Tibial artery (tissue), 4 donors: ENCODE measurements around the gene CSAD.

Experiments used
- DNase-seq, 2 donors: peaks; one replicate each; pipeline ENCODE4 v3.0.0-alpha.2; 2019
- H3K27ac ChIP-seq, 2 donors: fragments of 200-600 bp; sonication (generic) in 1 of 2; 1 replicate in 1 of 2; 2 replicates in 1 of 2; pipeline ENCODE4 v1.5.1; 2018 to 2019; ENCODE audit warnings: mild to moderate bottlenecking in 1 of 2
- H3K27me3 ChIP-seq, 2 donors: fragments of 200-600 bp; sonication (generic) in 1 of 2; one replicate each; pipeline versions ENCODE4 v1.5.1 to v1.6.0; 2016 to 2019
- H3K36me3 ChIP-seq, 3 donors: fragments of 200-600 bp; sonication (generic) in 2 of 3; one replicate each; pipeline ENCODE4 v1.5.1; 2016 to 2019; ENCODE audit warnings: mild to moderate bottlenecking in 2 of 3
- H3K4me1 ChIP-seq, 4 donors: fragments of 200-600 bp; sonication (generic) in 2 of 4; 1 replicate in 3 of 4; 2 replicates in 1 of 4; pipeline ENCODE4 v1.5.1; 2016 to 2019
- H3K4me3 ChIP-seq, 2 donors: fragments of 200-600 bp; sonication (generic) in 1 of 2; 1 replicate in 1 of 2; 2 replicates in 1 of 2; pipeline ENCODE4 v1.5.1; 2018 to 2019; ENCODE audit warnings: mild to moderate bottlenecking in 2 of 2
- H3K9me3 ChIP-seq, 3 donors: fragments of 200-600 bp; sonication (generic) in 1 of 3; one replicate each; pipeline ENCODE4 v1.5.1; 2016 to 2019
- intact Hi-C: fragments of 100-400 bp; cut with DNase I; formaldehyde crosslinking; loops from one replicate; pipeline ENCODE4 v1.15.0; 2023; ENCODE audit warnings: low total_unique reads
- TF ChIP-seq, protein P1 (sequence below), 2 experiments: fragments of 200-600 bp in 1 of 2; fragments of 450-650 bp in 1 of 2; IDR thresholded peaks; one replicate each; pipeline ENCODE4 v1.5.1; 2017 to 2019; ENCODE audit warnings: antibody characterized with exemption in 2 of 2, mild to moderate bottlenecking in 1 of 2, moderate library complexity in 1 of 2

Gene CSAD

DNA sequence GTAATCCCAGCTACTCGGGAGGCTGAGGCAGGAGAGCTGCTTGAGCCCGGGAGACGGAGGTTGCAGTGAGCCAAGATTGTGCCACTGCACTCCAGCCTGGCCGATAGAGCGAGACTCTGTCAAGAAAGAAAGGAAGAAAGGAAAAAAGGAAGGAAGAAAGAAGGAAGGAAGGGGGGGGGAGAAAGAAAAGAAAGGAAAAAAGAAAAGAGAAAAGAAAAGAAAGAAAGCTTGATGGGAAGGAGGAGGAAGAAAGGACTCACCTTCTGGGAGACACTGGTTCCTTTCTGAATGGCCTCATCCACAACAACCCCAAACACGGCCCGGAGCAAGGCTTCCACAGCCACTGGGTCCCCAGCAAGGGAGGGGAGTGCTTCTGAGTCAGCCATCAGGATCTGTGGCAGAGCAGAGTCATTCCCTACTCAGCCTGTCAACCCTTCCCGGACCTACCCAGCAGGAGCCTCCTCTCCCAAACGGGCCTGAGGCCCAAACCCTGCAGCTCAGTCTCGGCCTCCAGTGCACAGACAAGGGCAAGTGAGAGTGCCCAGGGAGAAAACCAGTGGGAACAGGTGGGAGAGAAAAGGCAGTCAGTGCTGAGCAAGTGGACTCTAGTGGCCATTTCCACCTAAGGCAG, 7.5 kb downstream of the CSAD start:
- no peaks in the 10 kb centered on the region for H3K9me3 ChIP-seq
- intact Hi-C loops = no loop called here
- H3K4me3 ChIP-seq = no peak overlapping the region
- peaks cover 27 to 48% (median 29%) of the 10 kb centered on the region in 3 donors for H3K36me3 ChIP-seq
- H3K4me1 ChIP-seq = peaks cover 0 to 20% (median 0%) of the 10 kb centered on the region in 4 donors
- no peaks in the 10 kb centered on the region for H3K27me3 ChIP-seq
- TF ChIP-seq, protein P1, sequence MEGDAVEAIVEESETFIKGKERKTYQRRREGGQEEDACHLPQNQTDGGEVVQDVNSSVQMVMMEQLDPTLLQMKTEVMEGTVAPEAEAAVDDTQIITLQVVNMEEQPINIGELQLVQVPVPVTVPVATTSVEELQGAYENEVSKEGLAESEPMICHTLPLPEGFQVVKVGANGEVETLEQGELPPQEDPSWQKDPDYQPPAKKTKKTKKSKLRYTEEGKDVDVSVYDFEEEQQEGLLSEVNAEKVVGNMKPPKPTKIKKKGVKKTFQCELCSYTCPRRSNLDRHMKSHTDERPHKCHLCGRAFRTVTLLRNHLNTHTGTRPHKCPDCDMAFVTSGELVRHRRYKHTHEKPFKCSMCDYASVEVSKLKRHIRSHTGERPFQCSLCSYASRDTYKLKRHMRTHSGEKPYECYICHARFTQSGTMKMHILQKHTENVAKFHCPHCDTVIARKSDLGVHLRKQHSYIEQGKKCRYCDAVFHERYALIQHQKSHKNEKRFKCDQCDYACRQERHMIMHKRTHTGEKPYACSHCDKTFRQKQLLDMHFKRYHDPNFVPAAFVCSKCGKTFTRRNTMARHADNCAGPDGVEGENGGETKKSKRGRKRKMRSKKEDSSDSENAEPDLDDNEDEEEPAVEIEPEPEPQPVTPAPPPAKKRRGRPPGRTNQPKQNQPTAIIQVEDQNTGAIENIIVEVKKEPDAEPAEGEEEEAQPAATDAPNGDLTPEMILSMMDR (IDR thresholded peaks at IDR 0.05) = no peak
- H3K27ac ChIP-seq = no peak overlapping the region
- DNase-seq = peak in 1 of 2 donors; percentile 41

DNA sequence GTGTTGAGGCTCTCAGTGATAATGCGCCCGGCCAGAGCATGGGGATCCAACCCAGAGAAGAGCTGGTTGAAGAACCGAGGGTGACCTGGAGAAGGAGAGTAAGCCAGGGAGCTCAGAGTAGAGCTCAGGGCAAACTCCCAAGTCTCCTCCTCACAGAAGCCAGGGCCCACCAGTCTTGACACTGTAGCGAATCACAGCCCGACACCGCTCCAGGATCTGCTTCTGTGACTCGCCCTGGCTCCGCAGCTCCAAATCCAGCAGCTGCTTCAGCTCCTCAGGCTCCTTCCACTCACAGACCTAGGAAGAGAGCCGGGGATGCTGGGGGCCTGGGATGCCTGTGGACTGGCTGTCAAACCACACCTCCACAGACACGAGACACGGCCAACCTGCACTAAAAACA, 8.4 kb downstream of the CSAD start:
- intact Hi-C loops = no loop called here
- H3K4me3 ChIP-seq = no peak overlapping the region
- TF ChIP-seq, protein P1 (IDR thresholded peaks at IDR 0.05) = no peak
- DNase-seq = no peak
- H3K27me3 ChIP-seq = no peaks in the 10 kb centered on the region
- H3K36me3 ChIP-seq = peaks cover 27 to 56% (median 32%) of the 10 kb centered on the region in 3 donors
- no peaks in the 10 kb centered on the region for H3K9me3 ChIP-seq
- peaks cover 0 to 20% (median 0%) of the 10 kb centered on the region in 4 donors for H3K4me1 ChIP-seq
- H3K27ac ChIP-seq = no peak overlapping the region

DNA sequence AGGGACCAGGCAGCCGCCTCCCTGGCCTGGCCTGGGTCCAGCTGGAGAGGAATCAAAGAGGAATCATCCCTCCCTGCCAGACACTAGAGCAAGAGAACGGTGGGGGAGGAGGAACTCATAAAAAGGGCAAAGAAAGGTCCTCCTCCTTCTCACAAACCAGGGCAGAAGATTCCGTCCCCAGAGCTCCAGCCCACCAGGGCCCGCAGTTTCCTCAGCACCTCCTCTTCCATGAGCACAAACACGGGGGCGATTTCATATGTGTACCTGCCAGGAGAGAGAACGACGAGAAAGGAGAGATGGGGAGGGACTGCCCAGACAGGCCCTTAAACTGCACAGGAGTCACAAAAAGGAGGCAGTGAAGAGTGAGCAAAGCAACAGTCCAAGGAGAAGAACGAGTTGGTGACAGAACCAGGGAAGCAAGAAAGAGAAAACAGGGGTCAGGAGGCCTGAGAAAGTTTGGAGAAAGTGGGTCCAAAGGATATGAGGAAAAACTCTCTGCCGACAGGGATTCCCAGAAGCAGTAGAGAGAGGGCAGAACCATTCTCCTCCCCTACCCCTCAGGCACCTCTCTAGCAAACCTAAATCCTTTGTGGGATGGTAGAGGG, 8.9 kb downstream of the CSAD start:
- Histone ChIP-seq H3K4me3 (no peak overlapping the region), H3K4me1 (peaks cover 0 to 20% (median 0%) of the 10 kb centered on the region in 4 donors), H3K9me3 (no peaks in the 10 kb centered on the region), H3K27ac (no peak overlapping the region), H3K27me3 (no peaks in the 10 kb centered on the region), H3K36me3 (peaks cover 27 to 61% (median 33%) of the 10 kb centered on the region in 3 donors)
- DNase-seq = no peak
- intact Hi-C loops = no loop called here
- TF ChIP-seq, protein P1 (IDR thresholded peaks at IDR 0.05) = no peak

DNA sequence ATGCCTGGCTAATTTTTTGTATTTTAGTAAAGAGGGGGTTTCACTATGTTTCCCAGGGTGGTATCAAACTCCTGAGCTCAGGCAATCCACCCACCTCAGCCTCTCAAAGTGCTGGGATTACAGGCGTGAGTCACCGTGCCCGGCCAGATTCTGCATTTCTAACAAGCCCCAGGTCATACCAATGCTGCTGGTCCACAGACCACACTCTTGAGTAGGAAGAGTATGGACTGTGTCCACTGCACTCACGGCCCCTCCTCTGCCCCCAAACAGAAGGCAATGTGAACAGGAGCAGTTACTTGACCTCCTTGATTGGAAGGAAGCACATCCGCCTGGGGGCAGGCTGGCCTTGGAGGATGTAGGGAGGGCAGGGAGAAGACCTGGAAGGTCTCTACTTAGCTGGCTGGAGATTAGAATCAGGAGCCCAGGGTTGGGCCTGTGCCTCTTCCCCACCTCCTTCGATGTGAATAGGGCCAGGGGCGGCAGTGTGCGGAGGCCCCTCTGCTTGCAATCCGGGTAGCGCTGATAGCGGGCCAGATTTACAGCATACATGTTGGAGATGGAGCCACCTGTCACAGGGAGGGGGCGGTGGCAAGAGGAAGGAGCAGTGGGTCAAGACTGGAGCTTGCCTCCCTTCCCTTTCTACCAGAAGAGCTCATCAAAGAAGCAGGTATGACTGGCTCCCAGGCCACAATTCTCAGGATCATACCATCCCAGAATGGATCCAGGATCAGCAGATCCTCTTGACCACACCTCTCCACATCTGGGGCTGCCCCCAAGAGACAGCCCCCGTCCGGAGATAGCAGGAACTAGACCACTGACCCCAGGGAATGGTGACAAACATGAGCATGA, 9.6 kb downstream of the CSAD start:
- intact Hi-C loops = no loop called here
- H3K36me3 ChIP-seq = peaks cover 27 to 69% (median 38%) of the 10 kb centered on the region in 3 donors
- peaks cover 0 to 20% (median 0%) of the 10 kb centered on the region in 4 donors for H3K4me1 ChIP-seq
- TF ChIP-seq, protein P1 (IDR thresholded peaks at IDR 0.05) = no peak
- H3K9me3 ChIP-seq = no peaks in the 10 kb centered on the region
- H3K27me3 ChIP-seq = no peaks in the 10 kb centered on the region
- no peak overlapping the region for H3K4me3 ChIP-seq
- DNase-seq = no peak
- no peak overlapping the region for H3K27ac ChIP-seq

DNA sequence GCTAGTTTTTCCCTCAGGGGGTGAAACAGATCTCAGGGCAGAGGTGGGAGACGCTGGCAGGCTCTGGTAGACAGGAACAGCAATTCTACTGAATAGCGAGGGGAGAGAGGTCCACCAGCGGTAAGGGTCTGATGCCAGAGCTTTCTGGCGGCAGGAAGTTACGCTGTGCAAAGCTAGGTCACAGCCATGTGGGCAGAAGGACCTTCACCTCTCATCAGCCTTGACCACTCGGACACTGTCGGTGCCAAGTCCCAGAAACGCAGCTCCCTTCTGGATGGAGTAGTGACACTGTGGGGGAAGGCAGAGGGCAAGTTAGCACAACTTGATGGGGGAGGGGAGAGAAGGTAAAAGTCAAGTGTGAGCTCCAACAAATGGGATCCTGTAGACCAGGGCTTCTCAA, 10.5 kb downstream of the CSAD start:
- H3K27ac ChIP-seq = no peak overlapping the region
- TF ChIP-seq, protein P1 (IDR thresholded peaks at IDR 0.05) = no peak
- H3K4me3 ChIP-seq = no peak overlapping the region
- no peaks in the 10 kb centered on the region for H3K9me3 ChIP-seq
- H3K4me1 ChIP-seq = peaks cover 0 to 20% (median 0%) of the 10 kb centered on the region in 4 donors
- no peak for DNase-seq
- H3K27me3 ChIP-seq = no peaks in the 10 kb centered on the region
- H3K36me3 ChIP-seq = peaks cover 27 to 73% (median 38%) of the 10 kb centered on the region in 3 donors
- intact Hi-C loops = no loop called here
